ENCODE data around the gene ACVRL1. TPM values are rescaled to one million over a fixed set of nuclear protein-coding genes. Genes with fewer than 3 reads are reported as not detected.

Gene ACVRL1
- total RNA-seq, 1 donor from 2014 or later = 0.46 TPM

- no peak overlapping the region for H3K27ac Mint-ChIP-seq
- H3K4me3 Mint-ChIP-seq = no peak overlapping the region
- H3K36me3 Mint-ChIP-seq = peaks cover 4% of the 10 kb centered on the region
- H3K4me1 Mint-ChIP-seq (ENCODE audit: unreplicated experiment) = peaks cover 19% of the 10 kb centered on the region
- TF ChIP-seq, protein P1, sequence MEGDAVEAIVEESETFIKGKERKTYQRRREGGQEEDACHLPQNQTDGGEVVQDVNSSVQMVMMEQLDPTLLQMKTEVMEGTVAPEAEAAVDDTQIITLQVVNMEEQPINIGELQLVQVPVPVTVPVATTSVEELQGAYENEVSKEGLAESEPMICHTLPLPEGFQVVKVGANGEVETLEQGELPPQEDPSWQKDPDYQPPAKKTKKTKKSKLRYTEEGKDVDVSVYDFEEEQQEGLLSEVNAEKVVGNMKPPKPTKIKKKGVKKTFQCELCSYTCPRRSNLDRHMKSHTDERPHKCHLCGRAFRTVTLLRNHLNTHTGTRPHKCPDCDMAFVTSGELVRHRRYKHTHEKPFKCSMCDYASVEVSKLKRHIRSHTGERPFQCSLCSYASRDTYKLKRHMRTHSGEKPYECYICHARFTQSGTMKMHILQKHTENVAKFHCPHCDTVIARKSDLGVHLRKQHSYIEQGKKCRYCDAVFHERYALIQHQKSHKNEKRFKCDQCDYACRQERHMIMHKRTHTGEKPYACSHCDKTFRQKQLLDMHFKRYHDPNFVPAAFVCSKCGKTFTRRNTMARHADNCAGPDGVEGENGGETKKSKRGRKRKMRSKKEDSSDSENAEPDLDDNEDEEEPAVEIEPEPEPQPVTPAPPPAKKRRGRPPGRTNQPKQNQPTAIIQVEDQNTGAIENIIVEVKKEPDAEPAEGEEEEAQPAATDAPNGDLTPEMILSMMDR (conservative IDR thresholded peaks at IDR 0.05) = no peak
- H3K9me3 Mint-ChIP-seq = no peaks in the 10 kb centered on the region
- no peak for DNase-seq (ENCODE audit: extremely low spot score, unreplicated experiment)
- peaks cover 18% of the 10 kb centered on the region for H3K27me3 Mint-ChIP-seq
These were observed 36.0 kb downstream of the ACVRL1 start for GRCh38 chr12:51943346-51943745.

- peaks cover 19% of the 10 kb centered on the region for H3K4me1 Mint-ChIP-seq (ENCODE audit: unreplicated experiment)
- H3K27me3 Mint-ChIP-seq = peaks cover 23% of the 10 kb centered on the region
- H3K9me3 Mint-ChIP-seq = no peaks in the 10 kb centered on the region
- TF ChIP-seq, protein P1 (conservative IDR thresholded peaks at IDR 0.05) = no peak
- no peak overlapping the region for H3K4me3 Mint-ChIP-seq
- no peak for DNase-seq (ENCODE audit: extremely low spot score, unreplicated experiment)
- peaks cover 4% of the 10 kb centered on the region for H3K36me3 Mint-ChIP-seq
- no peak overlapping the region for H3K27ac Mint-ChIP-seq
These were observed 37.4 kb downstream of the ACVRL1 start for GRCh38 chr12:51944608-51945233.

DNA sequence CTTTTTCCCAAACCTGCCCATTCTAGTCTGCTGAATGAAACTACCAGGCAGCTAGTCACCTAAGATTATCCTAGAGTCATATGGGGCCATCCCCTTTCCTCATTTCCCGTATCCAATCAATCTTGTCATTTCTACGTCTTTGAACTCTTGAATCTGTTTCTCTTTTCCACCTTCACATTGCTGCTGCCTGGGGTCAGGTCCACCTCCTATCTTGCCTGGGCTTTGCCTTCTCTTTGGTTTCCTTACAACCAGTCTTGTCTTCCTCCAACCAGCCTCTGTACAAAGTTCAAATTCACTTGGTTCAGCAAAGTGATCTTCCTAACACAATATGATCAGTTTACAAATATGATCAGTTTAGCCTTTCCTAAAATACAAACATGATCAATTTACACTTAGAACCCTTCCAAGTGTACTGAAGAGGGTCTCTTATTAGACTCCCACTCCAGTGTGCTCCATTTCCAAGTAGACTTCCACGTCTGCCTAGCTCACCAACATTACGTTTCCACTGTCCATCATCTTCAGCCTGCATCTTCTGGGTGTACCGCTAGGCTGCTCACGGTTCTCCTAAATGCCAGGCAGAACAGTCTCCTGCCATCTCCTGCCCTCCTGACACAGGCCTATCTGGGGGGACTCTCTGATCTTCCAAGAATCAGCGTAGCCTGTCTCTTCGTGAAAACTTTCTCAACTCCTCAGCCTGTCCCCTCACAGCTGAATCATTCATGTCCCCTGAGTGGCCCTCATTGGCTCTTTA lies 40.1 kb downstream of the ACVRL1 start:
- no peak overlapping the region for H3K27ac Mint-ChIP-seq

GRCh38 chr12:51948066-51948465 lies 40.8 kb downstream of the ACVRL1 start:
- Mint-ChIP-seq H3K4me3 (no peak overlapping the region), H3K27me3 (peaks cover 25% of the 10 kb centered on the region)

More for the DNA sequence above, 40.1 kb downstream of the ACVRL1 start:
- H3K4me1 Mint-ChIP-seq (ENCODE audit: unreplicated experiment) = peaks cover 12% of the 10 kb centered on the region
- peaks cover 4% of the 10 kb centered on the region for H3K36me3 Mint-ChIP-seq
- H3K27me3 Mint-ChIP-seq = peaks cover 25% of the 10 kb centered on the region
- TF ChIP-seq, protein P1 (conservative IDR thresholded peaks at IDR 0.05) = no peak
- H3K4me3 Mint-ChIP-seq = no peak overlapping the region
- DNase-seq (ENCODE audit: extremely low spot score, unreplicated experiment) = no peak
- no peaks in the 10 kb centered on the region for H3K9me3 Mint-ChIP-seq

GRCh38 chr12:51949342-51950030 lies 42.2 kb downstream of the ACVRL1 start:
- Mint-ChIP-seq H3K4me1 (ENCODE audit: unreplicated experiment) (peaks cover 29% of the 10 kb centered on the region), H3K27me3 (peaks cover 25% of the 10 kb centered on the region), H3K9me3 (no peaks in the 10 kb centered on the region), H3K27ac (no peak overlapping the region), H3K4me3 (peak overlapping the region; percentile 69), H3K36me3 (no peaks in the 10 kb centered on the region)
- TF ChIP-seq, protein P1 (conservative IDR thresholded peaks at IDR 0.05) = no peak
- no peak for DNase-seq (ENCODE audit: extremely low spot score, unreplicated experiment)

More at GRCh38 chr12:51948066-51948465, 40.8 kb downstream of the ACVRL1 start:
- Mint-ChIP-seq H3K27ac (no peak overlapping the region), H3K9me3 (no peaks in the 10 kb centered on the region), H3K4me1 (ENCODE audit: unreplicated experiment) (peaks cover 14% of the 10 kb centered on the region), H3K36me3 (peaks cover 4% of the 10 kb centered on the region)
- no peak for DNase-seq (ENCODE audit: extremely low spot score, unreplicated experiment)
- TF ChIP-seq, protein P1 (conservative IDR thresholded peaks at IDR 0.05) = no peak

All from type B pancreatic cell (in vitro differentiated cells).